HPDE6-E6E7 (cell line): Measurements from ENCODE around the gene CD37.

Experiments used
- DNase-seq: peaks from one replicate; pipeline ENCODE4 v3.0.0; 2011; ENCODE audit warnings: missing footprints; ENCODE audit errors: extremely low spot score

The CD37 gene

GRCh38 chr19:49378512-49378911, 43.3 kb downstream of the CD37 start:
- DNase-seq, result no peak

GRCh38 chr19:49380391-49380790, 45.2 kb downstream of the CD37 start:
- no peak for DNase-seq

DNA sequence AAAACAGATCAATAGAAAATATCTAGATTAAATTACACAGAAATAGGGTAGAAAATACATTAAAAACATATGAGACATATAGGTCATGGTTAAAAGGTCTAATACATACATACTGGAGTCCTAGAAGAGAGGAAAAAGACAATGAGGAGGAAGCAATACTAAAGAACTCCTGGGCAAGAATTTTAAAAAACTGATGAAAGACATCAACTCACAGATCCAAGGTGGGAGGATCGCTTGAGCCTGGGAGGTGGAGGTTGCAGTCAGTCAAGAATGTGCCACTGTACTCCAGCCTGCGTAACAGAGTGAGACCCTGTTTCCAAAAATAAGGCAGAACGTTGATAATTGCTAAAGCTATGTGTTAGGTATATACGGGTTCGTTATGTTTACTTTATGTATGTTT, 47.4 kb downstream of the CD37 start:
- DNase-seq, result no peak

DNA sequence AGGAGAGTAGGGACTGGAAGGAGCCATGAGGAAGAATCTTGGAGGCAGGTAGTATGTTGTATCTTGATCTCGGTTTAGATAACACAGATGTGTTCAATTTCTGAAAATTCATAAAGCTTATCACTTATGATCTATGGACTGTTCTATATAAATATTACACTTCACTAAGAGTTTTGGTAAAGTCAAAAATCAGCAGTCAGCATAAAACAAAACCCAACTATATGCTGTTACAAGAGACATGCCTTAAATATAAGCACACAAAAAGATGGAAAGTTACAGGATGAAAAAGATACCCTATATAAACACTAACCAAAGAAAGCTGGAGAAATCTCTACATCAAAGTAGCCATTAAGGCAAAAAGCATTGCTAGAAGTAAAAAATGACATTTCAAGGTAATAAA, 48.4 kb downstream of the CD37 start:
- DNase-seq, result no peak

- DNase-seq, result no peak
Observed at GRCh38 chr19:49387936-49388372, 52.7 kb downstream of the CD37 start, which contains the start of gene KASH5. KASH5 (plus strand) TSS chr19:49388249; CDS start chr19:49390884, 2,635 bp downstream.

DNA sequence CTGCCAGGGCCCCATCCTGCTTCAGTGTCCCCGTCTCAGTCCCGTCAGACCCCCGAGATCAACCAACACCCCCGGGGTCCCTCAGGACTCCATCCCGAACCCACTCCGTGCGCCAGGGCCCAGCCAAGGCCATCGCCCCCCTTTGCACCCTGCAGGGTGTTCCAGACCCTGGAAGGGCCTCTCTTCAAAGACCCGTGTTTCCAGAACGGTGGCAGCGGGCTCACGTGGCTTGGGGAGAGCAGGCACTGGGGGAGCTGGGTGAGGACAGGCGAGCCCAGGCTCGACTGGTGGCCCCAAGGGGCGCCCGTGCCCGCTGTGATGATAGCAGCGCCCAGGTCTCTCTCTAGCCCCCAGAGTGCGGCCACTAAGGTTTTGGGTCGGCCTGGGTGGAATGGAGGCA, 54.2 kb downstream of the CD37 start:
- no peak for DNase-seq
